Right atrium auricular region (tissue), 2 donors: Measurements from ENCODE around the gene ICA1. TPM values are rescaled to one million over a fixed set of nuclear protein-coding genes. Genes with fewer than 3 reads are reported as not detected.

Experiments used
- DNase-seq: peaks from one replicate; pipeline ENCODE4 v3.0.0-alpha.2; 2019; ENCODE audit warnings: low spot score
- H3K27ac ChIP-seq, 2 donors: fragments of 200-600 bp; sonication (generic); 1 replicate in 1 of 2; 2 replicates in 1 of 2; pipeline ENCODE4 v1.5.1; 2016 to 2019
- H3K27me3 ChIP-seq, 2 donors: fragments of 200-600 bp; sonication (generic); one replicate each; pipeline versions ENCODE4 v1.5.1 to v1.6.0; 2017 to 2019
- H3K36me3 ChIP-seq: fragments of 200-600 bp; sonication (generic); one replicate; pipeline ENCODE4 v1.5.1; 2016
- H3K4me1 ChIP-seq, 2 donors: fragments of 200-600 bp; sonication (generic); one replicate each; pipeline versions ENCODE4 v1.5.1 to v1.6.0; 2017 to 2019
- H3K4me3 ChIP-seq, 2 donors: fragments of 200-600 bp; sonication (generic); 1 replicate in 1 of 2; 2 replicates in 1 of 2; pipeline ENCODE4 v1.5.1; 2017 to 2019; ENCODE audit warnings: mild to moderate bottlenecking in 1 of 2, moderate library complexity in 1 of 2
- H3K9me3 ChIP-seq, 2 donors: fragments of 200-600 bp; sonication (generic); one replicate each; pipeline ENCODE4 v1.5.1; 2019
- total RNA-seq, 2 donors: library from RNA; depleted of rRNA; stranded (reverse); fragments of >200 nt; gene quantifications; one replicate each; pipeline ENCODE4 v1.1.0, GENCODE V29; 2016
- TF ChIP-seq, protein P1 (sequence below), 2 donors: fragments of 200-600 bp; sonication (generic); IDR thresholded peaks; one replicate each; pipeline ENCODE4 v1.5.1; 2019; ENCODE audit warnings: antibody characterized with exemption in 2 of 2

Gene ICA1
- total RNA-seq, 2 donors from 2014 or later = 39.4 to 51.8 TPM

GRCh38 chr7:8144856-8145255 lies 117.1 kb downstream of the ICA1 start:
- TF ChIP-seq, protein P1, sequence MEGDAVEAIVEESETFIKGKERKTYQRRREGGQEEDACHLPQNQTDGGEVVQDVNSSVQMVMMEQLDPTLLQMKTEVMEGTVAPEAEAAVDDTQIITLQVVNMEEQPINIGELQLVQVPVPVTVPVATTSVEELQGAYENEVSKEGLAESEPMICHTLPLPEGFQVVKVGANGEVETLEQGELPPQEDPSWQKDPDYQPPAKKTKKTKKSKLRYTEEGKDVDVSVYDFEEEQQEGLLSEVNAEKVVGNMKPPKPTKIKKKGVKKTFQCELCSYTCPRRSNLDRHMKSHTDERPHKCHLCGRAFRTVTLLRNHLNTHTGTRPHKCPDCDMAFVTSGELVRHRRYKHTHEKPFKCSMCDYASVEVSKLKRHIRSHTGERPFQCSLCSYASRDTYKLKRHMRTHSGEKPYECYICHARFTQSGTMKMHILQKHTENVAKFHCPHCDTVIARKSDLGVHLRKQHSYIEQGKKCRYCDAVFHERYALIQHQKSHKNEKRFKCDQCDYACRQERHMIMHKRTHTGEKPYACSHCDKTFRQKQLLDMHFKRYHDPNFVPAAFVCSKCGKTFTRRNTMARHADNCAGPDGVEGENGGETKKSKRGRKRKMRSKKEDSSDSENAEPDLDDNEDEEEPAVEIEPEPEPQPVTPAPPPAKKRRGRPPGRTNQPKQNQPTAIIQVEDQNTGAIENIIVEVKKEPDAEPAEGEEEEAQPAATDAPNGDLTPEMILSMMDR (IDR thresholded peaks at IDR 0.05) = no peak
- Histone ChIP-seq H3K36me3 (no peaks in the 10 kb centered on the region), H3K4me1 (peaks cover 0 to 17% of the 10 kb centered on the region in 2 donors), H3K27ac (no peak overlapping the region), H3K4me3 (no peak overlapping the region), H3K9me3 (no peaks in the 10 kb centered on the region), H3K27me3 (no peaks in the 10 kb centered on the region)
- no peak for DNase-seq

- H3K4me1 ChIP-seq = peaks cover 0 to 13% of the 10 kb centered on the region in 2 donors
- TF ChIP-seq, protein P1 (IDR thresholded peaks at IDR 0.05) = no peak
These were observed 118.7 kb downstream of the ICA1 start for GRCh38 chr7:8143151-8143874.

GRCh38 chr7:8142477-8142876 lies 119.5 kb downstream of the ICA1 start:
- DNase-seq = no peak
- TF ChIP-seq, protein P1 (IDR thresholded peaks at IDR 0.05) = no peak
- Histone ChIP-seq H3K36me3 (no peaks in the 10 kb centered on the region), H3K27ac (no peak overlapping the region), H3K4me1 (peaks cover 0 to 8% of the 10 kb centered on the region in 2 donors), H3K27me3 (no peaks in the 10 kb centered on the region), H3K4me3 (no peak overlapping the region), H3K9me3 (no peaks in the 10 kb centered on the region)

More at GRCh38 chr7:8143151-8143874, 118.7 kb downstream of the ICA1 start:
- DNase-seq = no peak
- H3K36me3 ChIP-seq = no peaks in the 10 kb centered on the region
- H3K27ac ChIP-seq = no peak overlapping the region
- no peak overlapping the region for H3K4me3 ChIP-seq
- H3K27me3 ChIP-seq = no peaks in the 10 kb centered on the region
- H3K9me3 ChIP-seq = no peaks in the 10 kb centered on the region

GRCh38 chr7:8141070-8141469 lies 120.9 kb downstream of the ICA1 start:
- Histone ChIP-seq H3K27ac (no peak overlapping the region), H3K4me1 (no peaks in the 10 kb centered on the region), H3K36me3 (no peaks in the 10 kb centered on the region), H3K9me3 (no peaks in the 10 kb centered on the region), H3K4me3 (no peak overlapping the region), H3K27me3 (no peaks in the 10 kb centered on the region)
- DNase-seq = no peak
- TF ChIP-seq, protein P1 (IDR thresholded peaks at IDR 0.05) = no peak

DNA sequence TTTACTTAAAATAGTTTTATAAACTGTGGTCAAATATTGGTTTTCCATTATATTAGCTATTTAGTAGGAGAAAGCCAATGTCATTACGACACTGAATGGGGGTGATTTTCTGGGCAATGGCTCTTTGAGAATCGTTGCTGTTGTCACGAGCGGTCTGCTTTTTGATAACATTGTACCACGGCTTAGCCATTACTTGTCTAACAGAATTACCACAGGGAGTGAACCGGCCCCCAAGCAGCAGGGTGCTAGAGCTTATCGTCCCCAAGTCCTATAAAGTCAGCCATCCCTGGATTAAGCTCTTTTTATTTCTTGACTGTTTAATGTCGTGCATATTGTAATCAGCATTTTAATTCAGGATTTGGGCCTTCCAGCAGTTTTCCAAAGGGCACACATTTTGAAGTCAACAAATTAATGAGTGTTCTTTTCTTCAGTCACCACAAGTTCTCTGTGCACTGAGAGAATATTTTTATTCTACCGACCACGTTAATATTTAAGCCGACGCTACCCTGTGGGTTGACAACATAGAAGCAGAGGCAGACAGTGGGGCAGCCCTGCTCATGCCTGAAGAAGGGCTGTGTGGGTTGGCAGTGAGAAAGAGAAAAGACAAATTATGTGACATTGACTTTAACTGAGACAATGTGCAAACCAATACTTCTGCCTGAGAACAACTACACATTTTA lies 125.8 kb downstream of the ICA1 start:
- H3K27ac ChIP-seq = no peak overlapping the region
- no peaks in the 10 kb centered on the region for H3K9me3 ChIP-seq
- no peak overlapping the region for H3K4me3 ChIP-seq
- no peaks in the 10 kb centered on the region for H3K36me3 ChIP-seq
- TF ChIP-seq, protein P1 (IDR thresholded peaks at IDR 0.05) = no peak
- no peaks in the 10 kb centered on the region for H3K4me1 ChIP-seq
- no peak for DNase-seq
- H3K27me3 ChIP-seq = no peaks in the 10 kb centered on the region
